ENCODE measurements around the gene SURF1. TPM values are rescaled to one million over a fixed set of nuclear protein-coding genes. Genes with fewer than 3 reads are reported as not detected.

The SURF1 gene
- total RNA-seq, 1 experiment from 2014 or later, result 71.7 TPM

- H3K4me1 ChIP-seq (ENCODE audit: control insufficient read depth in 1 of 2, insufficient read depth in 2 of 2, low read length in 2 of 2), result no peaks in the 10 kb centered on the region
- H2AFZ ChIP-seq (ENCODE audit: low read depth, low read length, poor library complexity, severe bottlenecking), result no peak overlapping the region
- H3K79me2 ChIP-seq (ENCODE audit: insufficient read depth, low read length), result no peaks in the 10 kb centered on the region
- no peaks in the 10 kb centered on the region for H3K36me3 ChIP-seq (ENCODE audit: control insufficient read depth in 1 of 2, insufficient read depth in 2 of 2, low read length in 2 of 2)
- BruUV-seq (replicated peaks), result no TSS peak
- H3K4me2 ChIP-seq (ENCODE audit: low read length), result no peak overlapping the region
- H3K27ac ChIP-seq (ENCODE audit: low read depth, low read length), result no peak overlapping the region
- CTCF ChIA-PET, result no interaction called here
- intact Hi-C loops (cut with micrococcal nuclease), result no loop called here
- ATAC-seq (no peak), DNase-seq (ENCODE audit: low read depth, low spot score) (no peak)
- no peaks in the 10 kb centered on the region for H4K20me1 ChIP-seq (ENCODE audit: insufficient read depth)
- RAD21 ChIA-PET (ENCODE audit: low non-redundant PET in 1 of 2, low total read pairs in 2 of 2, uncharacterized antibody in 2 of 2, unreplicated experiment in 2 of 2), result no interaction called here
- H3K9ac ChIP-seq (ENCODE audit: low read length), result no peak overlapping the region
- no peaks in the 10 kb centered on the region for H3K9me2 ChIP-seq (ENCODE audit: insufficient read depth)
- no peak overlapping the region for H3K4me3 ChIP-seq (replicated peaks in 1 of 2; ENCODE audit: low read depth in 1 of 2, low read length in 2 of 2)
- POLR2A ChIA-PET, result no interaction called here
- H3K9me3 ChIP-seq (ENCODE audit: control insufficient read depth in 1 of 2, insufficient read depth in 1 of 2, low read depth in 1 of 2, low read length in 2 of 2), result no peaks in the 10 kb centered on the region
- TF ChIP-seq SRF (IDR thresholded peaks at IDR 0.05; ENCODE audit: low read depth), result no peak
- no peak for TF ChIP-seq RAD21 (IDR thresholded peaks at IDR 0.05; ENCODE audit: low read depth)
- TF ChIP-seq POLR2AphosphoS5 (IDR thresholded peaks at IDR 0.05; ENCODE audit: low read depth, low read length), result no peak
- no peak for TF ChIP-seq ZFX (IDR thresholded peaks at IDR 0.05)
- no peak for TF ChIP-seq ZNF274 (IDR thresholded peaks at IDR 0.05; ENCODE audit: low read depth, low read length)
- no peak for TF ChIP-seq POLR2A (IDR thresholded peaks at IDR 0.05; ENCODE audit: borderline replicate concordance, extremely low read depth, insufficient read depth, insufficient read length)
- no peak for TF ChIP-seq FOSL1 (IDR thresholded peaks at IDR 0.05; ENCODE audit: low read depth)
- no peak for TF ChIP-seq CTCF (IDR thresholded peaks at IDR 0.05 in 2 of 3, conservative IDR thresholded peaks at IDR 0.05 in 1 of 3; ENCODE audit: borderline replicate concordance in 1 of 3, insufficient read depth in 1 of 3, low read depth in 2 of 3, low read length in 2 of 3)
- TF ChIP-seq EZH2phosphoT487 (IDR thresholded peaks at IDR 0.05; ENCODE audit: borderline replicate concordance), result no peak
- no peak for TF ChIP-seq SP1 (IDR thresholded peaks at IDR 0.05; ENCODE audit: low read depth)
- TF ChIP-seq REST (IDR thresholded peaks at IDR 0.05; ENCODE audit: low read depth), result no peak
- no peak for TF ChIP-seq SIN3A (IDR thresholded peaks at IDR 0.05; ENCODE audit: low read depth)
- no peak for TF ChIP-seq YY1 (IDR thresholded peaks at IDR 0.05; ENCODE audit: extremely low read depth, insufficient replicate concordance, low read depth, low read length)
- TF ChIP-seq ZBTB33 (IDR thresholded peaks at IDR 0.05; ENCODE audit: extremely low read depth, insufficient replicate concordance, low read length), result no peak
- no peak for TF ChIP-seq ELF1 (IDR thresholded peaks at IDR 0.05; ENCODE audit: borderline replicate concordance, low read depth)
- TF ChIP-seq ATF3 (IDR thresholded peaks at IDR 0.05), result no peak
- no peak for TF ChIP-seq EGR1 (IDR thresholded peaks at IDR 0.05; ENCODE audit: low read depth)
- no peak for TF ChIP-seq TCF7L2 (IDR thresholded peaks at IDR 0.05; ENCODE audit: borderline replicate concordance, extremely low read depth, insufficient read depth, insufficient read length)
- H3K27me3 ChIP-seq (ENCODE audit: insufficient read depth, low read length), result 0 out of 2 replicates have a peak, but pooled peaks cover 3% of the 10 kb centered on the region
Measured at GRCh38 chr9:133303266-133304157, 52.8 kb downstream of the SURF1 start.

Data from HCT116 (cell line).